Midbrain (tissue), 1 donor: ENCODE results near the gene OR6C1.
"Not testable (repeated sequence)": the region's sequence is repeated elsewhere in the genome, so short reads cannot be mapped to it uniquely, and the experiment has no call there.

Source experiments
- DNase-seq: peaks from one replicate; lab custom pipeline; 2025; lab: John Stamatoyannopoulos, UW

OR6C1 gene

GRCh38 chr12:55314043-55314442 lies at the start of gene OR6C1:
Gene OR6C1, plus strand, starts transcription at chr12:55314343. Its CDS starts 6,257 bp downstream, at chr12:55320600.
- no peak for DNase-seq

DNA sequence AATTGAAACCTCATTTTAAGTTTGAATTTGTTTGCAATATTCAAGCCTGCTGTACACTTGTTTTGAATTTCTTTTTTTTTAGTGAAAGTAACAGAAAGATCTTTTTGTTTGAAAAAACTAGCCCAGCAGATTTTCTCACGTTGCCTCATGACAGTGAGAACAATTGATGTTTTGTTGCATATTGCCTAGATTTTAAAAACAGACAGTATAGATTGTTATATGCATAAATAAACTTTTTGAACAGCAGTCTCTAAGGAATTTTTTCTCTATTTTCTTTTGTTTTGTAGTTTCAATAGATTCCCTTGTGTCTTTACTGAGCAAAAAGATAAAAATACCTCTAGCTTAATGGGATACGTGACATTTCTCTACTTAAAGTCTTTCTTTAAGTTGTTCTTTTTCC lies 33.2 kb upstream of the OR6C1 start:
- peak; percentile 0 for DNase-seq

GRCh38 chr12:55289999-55290398 lies 24.1 kb upstream of the OR6C1 start:
- no peak for DNase-seq

- DNase-seq: no peak
Observed at GRCh38 chr12:55296469-55296868, 17.7 kb upstream of the OR6C1 start, which contains the start of gene OR6C6. Gene OR6C6, minus strand, starts transcription at chr12:55296569. Its CDS starts 1,337 bp downstream, at chr12:55295232.

DNA sequence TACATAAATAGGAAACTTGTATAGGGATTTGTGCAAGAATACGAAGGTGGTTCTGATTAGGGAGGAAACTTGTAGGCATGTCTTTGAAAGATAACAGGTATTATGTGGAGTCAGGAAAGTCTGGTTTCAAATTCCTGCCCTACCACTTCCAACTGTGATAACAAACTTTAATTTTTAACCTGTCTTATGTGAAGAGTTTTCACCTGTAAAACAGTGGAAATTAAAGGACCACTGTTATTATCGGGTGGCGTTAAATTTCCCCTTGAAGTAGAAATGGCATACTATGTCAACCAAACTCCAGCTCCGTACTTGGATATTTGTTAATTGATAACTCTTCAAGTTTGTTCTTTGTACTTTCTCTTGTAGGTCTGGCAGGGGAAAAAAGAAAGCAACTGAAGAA lies 6.1 kb downstream of the OR6C1 start:
- no peak for DNase-seq

DNA sequence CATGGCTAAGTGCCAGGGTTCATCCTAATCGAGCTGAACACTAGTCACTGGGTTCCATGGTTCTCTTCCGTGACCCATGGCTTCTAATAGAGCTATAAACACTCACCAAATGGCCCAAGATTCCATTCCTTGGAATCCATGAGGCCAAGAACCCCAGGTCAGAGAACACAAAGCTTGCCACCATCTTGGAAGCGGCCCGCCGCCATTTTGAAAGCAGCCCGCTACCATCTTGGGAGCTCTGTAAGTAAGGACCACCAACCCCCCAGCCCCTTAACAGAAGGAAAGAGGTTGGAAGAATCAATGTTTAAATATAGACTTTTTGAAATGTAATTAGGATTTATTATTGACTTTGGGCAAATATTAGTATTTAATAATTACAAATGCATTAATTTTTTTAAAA lies 11.7 kb downstream of the OR6C1 start:
- DNase-seq: not testable (repeated sequence)

DNA sequence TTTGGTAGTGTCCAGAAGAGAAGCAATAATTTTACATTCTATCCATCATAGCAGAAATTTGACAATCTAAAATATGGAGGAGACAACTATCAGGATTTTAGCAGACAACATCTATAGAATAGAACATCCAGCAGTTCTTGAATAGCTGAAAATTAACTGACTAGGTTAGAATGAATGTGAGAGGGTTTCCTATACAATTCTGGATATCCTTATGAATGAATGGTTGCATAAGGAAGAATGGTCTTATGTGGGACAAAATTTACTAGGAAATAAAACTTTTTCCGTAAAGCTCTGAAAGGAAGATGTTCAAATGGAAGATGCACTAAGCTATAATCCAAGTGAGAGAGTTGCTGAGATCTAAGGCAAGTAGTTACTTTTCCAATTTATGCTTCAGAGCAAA lies 16.3 kb downstream of the OR6C1 start, which contains the start of gene OR6C3:
OR6C3 (plus strand) TSS at position 301 of the 400 bp plus-strand sequence. CDS start 955 bp downstream, outside the sequence.
- DNase-seq: no peak

DNA sequence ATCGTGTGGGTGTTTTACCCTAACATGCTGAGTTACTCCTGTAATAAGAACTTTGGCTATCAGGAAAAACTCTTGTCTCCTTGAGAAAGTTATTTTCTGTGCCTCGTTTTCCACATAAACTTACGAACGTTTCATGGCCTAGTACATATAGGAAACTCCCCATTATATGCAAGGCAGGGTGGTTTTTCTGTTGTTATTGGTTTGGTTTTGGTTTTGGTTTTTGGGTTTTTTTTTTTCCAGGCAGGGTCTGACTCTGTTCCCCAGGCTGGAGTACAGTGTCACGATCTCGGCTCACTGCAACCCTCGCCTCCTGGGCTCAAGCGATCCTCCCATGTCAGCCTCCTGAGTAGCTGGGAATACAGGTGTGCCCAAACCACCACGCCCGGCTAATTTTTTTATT lies 21.9 kb downstream of the OR6C1 start:
- no peak for DNase-seq

GRCh38 chr12:55355338-55355737 lies 41.2 kb downstream of the OR6C1 start:
- DNase-seq: not testable (repeated sequence)

- no peak for DNase-seq
Observed at GRCh38 chr12:55362675-55363074, 48.5 kb downstream of the OR6C1 start, which contains the start of gene OR6C75. Gene OR6C75, plus strand, starts transcription at chr12:55362975. Its CDS starts 2,136 bp downstream, at chr12:55365111.

DNA sequence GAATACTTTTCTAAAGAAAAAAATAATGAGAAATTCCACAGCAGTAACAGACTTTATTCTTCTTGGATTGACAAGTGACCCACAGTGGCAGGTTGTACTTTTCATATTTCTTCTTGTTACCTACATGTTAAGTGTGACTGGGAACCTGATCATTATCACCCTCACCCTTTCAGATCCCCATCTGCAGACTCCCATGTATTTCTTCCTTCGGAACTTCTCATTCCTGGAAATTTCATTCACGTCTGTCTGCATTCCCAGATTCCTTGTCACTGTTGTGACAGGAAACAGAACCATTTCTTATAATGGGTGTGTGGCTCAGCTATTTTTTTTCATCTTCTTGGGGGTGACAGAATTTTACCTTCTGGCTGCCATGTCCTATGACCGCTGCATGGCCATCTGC lies 50.9 kb downstream of the OR6C1 start:
- no peak for DNase-seq
